GM19193 (cell line): ENCODE data around the gene TBL1X.

Experiments
- POLR2A ChIP-seq: IDR thresholded peaks from 4 replicates; pipeline ENCODE4 v1.6.1; 2011; ENCODE audit not compliant: insufficient read depth, insufficient read length; ENCODE audit errors: extremely low read depth

TBL1X gene

GRCh38 chrX:9635368-9635767, 170.5 kb downstream of the TBL1X start:
- TF ChIP-seq POLR2A, result no peak

DNA sequence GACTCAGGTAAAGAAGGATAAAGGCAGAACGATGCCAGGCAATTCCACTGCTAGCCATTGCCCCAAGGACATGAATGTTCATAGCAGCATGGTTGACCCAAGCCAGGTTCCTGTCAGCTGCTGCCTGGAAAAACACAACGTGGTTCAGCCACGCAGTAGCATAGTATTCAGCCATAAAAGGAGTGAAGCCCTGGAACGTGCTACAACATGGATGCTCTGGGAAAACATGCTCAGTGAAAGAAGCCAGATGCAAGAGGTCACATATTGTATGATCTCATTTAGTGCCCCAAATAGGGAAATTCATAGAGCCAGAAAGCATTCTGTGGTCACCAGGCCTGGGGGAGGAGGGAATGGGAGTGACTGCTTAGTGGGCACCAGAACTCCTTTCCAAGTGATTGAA, 170.9 kb downstream of the TBL1X start:
- no peak for TF ChIP-seq POLR2A

DNA sequence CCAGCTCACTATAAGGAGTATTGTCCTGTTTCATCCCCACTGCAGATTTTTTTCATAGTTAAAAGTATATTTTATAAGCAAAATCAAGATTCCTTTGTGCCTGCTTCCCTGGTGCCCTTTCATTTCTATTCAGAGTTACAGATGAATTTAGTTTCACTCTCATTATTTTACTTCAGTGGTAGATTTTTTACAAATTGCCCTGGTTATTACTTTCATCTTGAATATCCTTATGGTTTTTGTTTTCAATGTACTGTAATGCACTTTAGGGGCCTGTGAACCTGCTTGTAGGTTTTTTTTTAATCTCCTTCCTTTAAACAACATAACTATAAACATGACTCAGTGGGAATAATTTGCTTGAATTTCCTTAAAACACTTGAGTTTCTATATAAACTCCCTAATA, 174.0 kb downstream of the TBL1X start:
- no peak for TF ChIP-seq POLR2A

DNA sequence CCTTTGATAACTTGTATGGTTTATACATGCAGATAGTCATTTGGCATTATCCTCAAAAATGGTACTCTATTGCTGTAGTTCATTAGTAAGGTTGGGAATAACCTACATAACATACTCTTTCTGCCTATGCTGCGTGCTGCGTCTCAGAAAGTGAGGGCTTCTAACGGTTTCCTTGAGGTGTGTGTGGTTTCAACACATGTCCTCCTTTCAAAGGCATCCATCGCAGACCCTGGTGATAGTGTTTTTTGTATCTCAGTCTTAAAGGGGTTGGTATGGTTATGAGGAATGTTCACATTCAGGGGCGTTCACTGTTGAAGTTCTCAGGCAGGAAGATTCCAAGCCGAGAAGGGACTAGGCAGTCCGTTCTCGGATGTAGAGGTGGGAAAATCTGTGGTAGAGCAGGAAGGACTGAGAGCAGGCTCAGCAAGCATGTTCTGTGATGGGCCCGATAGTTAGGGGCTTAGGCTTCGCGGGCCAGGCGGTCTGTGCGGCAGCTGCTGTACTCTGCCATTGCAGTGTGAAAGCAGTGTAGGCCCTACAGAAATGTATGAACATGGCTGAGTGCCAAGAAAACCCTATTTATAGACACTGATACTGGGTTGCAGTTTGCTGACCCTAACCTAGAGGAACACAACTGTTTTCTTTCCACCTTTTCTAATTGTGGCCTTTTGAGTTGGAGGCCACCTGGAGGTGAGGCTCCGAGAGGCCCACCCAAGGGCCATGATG, 177.6 kb downstream of the TBL1X start:
- no peak for TF ChIP-seq POLR2A

DNA sequence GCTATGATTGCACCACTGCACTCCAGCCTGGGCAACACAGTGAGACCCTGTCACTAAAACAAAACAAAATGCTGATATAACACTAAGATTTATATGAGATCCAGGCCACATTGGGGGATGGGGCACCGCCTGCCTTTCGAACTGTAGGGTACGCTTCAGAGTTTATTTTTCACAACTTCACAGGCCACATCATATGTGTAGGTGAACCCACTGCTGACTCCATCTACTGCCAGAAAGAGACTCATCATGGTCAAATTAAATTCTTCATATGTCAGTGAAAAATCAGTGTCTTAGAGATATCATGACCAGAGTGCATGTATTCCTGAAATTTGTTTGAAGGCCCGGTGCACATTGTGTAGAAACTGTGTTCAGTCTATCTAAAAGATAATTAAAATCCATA, 178.9 kb downstream of the TBL1X start:
- TF ChIP-seq POLR2A, result no peak

GRCh38 chrX:9644335-9644734, 179.5 kb downstream of the TBL1X start:
- no peak for TF ChIP-seq POLR2A

- TF ChIP-seq POLR2A, result no peak
These were observed 181.8 kb downstream of the TBL1X start for GRCh38 chrX:9646471-9647224.

DNA sequence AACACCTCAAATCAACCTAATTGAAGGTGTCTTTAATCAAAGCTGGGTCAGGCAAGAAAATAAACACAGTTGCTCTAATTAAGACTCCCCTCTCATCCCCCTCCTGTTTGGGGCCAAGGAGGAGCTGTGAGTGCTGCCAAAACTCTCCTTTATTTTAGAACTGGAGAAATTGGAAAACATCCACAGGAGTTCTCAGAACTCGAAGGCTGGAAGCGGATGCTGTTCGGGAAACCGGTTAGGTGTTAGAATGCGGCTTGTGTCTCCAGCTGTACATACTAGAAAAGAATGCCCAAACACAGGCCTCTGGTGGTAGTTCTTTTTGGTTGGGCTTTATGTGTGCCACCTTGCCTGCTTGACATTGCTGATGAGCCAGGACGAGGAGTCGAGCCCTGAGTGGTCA, 182.6 kb downstream of the TBL1X start:
- no peak for TF ChIP-seq POLR2A

- TF ChIP-seq POLR2A, result no peak
These were observed 185.2 kb downstream of the TBL1X start for GRCh38 chrX:9650091-9650490.

DNA sequence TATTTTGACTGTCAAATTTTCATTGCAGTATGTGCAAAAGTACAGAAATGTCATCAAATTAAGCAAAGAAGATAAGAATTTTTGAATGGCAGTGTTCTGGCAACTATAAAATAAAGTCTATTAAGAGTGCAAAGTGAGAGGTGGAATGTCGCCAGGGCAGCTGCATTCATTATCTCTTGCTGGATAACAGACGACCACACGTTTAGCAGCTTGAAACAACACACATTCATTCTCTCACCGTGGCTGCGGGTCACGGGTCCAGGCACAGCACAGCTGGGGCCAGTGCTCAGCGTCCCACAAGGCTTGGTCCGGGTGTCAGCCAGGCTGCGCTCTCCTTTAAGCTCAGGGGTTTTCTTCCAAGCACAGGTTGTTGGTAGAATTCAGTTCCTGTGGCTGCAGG, 186.9 kb downstream of the TBL1X start:
- no peak for TF ChIP-seq POLR2A

DNA sequence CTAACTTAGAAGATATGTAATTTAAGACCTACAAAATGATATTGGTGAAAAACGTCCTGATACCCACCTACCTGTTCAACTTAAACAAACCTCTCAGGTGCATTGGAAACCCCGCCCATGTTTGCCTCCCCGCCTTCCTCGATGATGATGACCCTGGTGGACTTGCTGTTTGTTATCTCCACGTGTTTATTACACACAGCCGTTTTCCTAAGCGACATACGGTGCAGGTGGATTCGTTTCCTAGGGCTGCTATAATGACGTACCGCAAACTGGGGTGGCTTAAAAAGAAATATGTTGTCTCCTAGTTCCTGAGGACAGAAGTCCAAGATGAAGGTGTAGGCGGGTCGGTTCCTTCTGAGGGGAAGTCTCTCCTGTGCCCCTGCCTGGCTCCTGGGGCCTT, 190.1 kb downstream of the TBL1X start:
- TF ChIP-seq POLR2A, result no peak

DNA sequence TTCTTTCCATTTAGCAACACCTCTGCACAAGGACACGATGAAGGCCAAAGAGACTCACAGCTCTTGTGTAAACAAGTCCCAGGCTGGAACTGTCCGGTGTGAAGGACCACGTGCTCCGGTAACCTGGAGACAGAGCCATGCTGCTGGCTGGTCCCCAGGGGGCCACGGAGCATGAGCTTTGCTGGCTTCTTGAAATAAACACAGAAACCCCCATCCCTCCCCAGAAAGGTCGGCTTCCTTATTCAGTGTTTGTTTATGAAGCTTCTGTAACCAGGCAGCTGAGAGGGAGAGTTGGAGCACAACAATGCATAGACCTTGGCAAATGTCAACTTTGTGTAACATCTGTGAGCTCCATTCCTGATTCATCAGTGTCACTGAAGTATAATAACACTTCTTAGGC, 191.4 kb downstream of the TBL1X start:
- no peak for TF ChIP-seq POLR2A

DNA sequence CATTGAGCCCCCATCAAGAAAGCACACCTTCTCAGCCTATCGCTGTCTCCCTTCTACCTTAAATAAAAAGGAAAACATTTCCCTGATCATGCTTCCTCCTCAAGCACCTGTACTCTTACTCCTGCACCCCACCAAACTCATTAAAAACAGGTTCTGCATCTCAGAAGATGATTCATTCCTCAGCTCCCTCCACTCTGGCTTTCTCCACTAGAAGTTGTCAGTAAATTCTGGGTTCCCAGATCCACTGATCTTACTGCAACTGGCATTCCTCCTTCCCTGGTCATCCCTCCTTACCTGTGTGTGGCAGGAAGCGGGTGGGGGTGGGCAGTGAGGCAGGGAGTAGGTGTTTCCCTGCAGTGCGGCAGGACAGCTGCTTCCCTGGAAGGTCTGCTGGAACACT, 192.0 kb downstream of the TBL1X start:
- TF ChIP-seq POLR2A, result no peak

- no peak for TF ChIP-seq POLR2A
These were observed 192.9 kb downstream of the TBL1X start for GRCh38 chrX:9657590-9658256.

GRCh38 chrX:9658409-9658808, 193.6 kb downstream of the TBL1X start:
- TF ChIP-seq POLR2A, result no peak

- no peak for TF ChIP-seq POLR2A
These were observed 194.8 kb downstream of the TBL1X start for GRCh38 chrX:9659571-9660195.

GRCh38 chrX:9662148-9662547, 197.3 kb downstream of the TBL1X start:
- no peak for TF ChIP-seq POLR2A
